Frontal cortex (tissue), 4 donors: Measurements from ENCODE around the gene PSEN1. TPM values are rescaled to one million over a fixed set of nuclear protein-coding genes. Genes with fewer than 3 reads are reported as not detected.
A peak's percentile ranks its signal among the peaks of the same experiment; 100 is the strongest.
"Not testable (repeated sequence)": the region's sequence is repeated elsewhere in the genome, so short reads cannot be mapped to it uniquely, and the experiment has no call there.

ENCODE experiments used
- DNase-seq, 2 donors: peaks; one replicate each; pipeline ENCODE4 v3.0.0; 2012; ENCODE audit warnings: low spot score in 2 of 2
- FAIRE-seq: peaks from 2 replicates; lab custom pipeline; 2012; peaks lifted over from hg19 to GRCh38; lab: Jason Lieb, UNC
- total RNA-seq: library from RNA; depleted of rRNA; stranded (reverse); fragments of >200 nt; gene quantifications from one replicate; pipeline ENCODE4 v1.2.3, GENCODE V29; 2014
- donor health status: control.
- donor health status: control.
- donor health status: control.

PSEN1 gene
- total RNA-seq, 1 donor from 2014 or later = 72.2 TPM

- no peak for DNase-seq
- FAIRE-seq = no peak
Measured at GRCh38 chr14:73153272-73153671, 17.0 kb downstream of the PSEN1 start.

- DNase-seq (no peak), FAIRE-seq (no peak)
Measured at GRCh38 chr14:73162251-73162650, 25.9 kb downstream of the PSEN1 start.

DNA sequence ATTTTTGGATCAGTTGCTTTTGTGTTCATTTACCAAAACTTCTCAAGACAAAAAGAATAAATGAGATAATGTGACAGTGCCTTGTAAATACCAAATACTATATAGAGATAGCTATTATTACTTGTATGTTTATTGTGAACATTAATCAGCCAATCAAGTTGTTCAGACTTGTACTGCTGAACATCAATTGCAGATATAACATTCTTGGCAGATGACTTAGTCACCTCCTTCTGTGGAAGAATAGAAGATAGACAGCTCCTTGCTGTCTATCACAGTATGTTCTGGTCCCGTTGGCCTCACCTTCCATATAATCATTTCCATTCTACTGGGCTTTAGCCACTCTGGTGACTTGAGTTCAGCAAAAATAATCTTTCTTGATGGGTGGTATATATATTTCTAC, 30.1 kb downstream of the PSEN1 start:
- no peak for FAIRE-seq
- DNase-seq = no peak

DNA sequence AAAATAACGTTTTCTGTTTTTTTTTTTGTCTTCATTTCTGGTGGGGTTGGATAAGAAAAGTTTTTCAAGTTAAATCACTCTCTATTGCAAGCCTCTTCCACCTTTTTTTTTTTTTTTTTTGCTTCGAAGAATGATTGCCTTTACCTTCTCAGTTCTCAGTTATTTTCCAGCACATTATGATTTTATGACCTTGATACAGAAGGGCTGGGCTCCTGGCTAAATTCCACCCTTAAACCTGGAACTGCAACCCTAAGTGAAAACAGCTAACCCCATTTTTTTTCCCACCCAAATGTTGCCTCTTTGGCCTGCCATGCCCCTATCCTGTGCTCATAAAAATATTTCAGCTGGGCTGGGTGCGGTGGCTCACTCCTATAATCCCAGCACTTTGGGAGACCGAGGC, 31.4 kb downstream of the PSEN1 start:
- no peak for FAIRE-seq
- no peak for DNase-seq

DNA sequence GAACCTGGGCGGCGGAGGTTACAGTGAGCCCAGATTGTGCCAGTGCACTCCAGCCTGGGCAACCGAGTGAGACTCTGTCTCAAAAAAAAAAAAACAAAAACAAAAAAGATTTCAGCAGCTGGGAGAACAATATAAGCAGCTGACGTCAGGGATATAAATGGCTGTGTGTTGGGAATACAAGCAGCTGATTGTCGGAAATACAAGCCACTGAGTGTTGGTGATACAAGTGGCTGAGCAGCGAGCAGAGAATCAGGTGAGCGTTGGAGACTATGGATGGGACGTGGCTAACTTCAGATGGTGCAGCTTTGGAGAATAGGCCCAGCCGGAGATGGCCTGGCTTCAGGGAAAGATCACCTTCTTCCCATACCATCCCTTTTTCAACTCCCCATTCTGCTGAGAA, 32.0 kb downstream of the PSEN1 start:
- peak; percentile 69 for FAIRE-seq
- DNase-seq = peak; percentile 37 to 46

DNA sequence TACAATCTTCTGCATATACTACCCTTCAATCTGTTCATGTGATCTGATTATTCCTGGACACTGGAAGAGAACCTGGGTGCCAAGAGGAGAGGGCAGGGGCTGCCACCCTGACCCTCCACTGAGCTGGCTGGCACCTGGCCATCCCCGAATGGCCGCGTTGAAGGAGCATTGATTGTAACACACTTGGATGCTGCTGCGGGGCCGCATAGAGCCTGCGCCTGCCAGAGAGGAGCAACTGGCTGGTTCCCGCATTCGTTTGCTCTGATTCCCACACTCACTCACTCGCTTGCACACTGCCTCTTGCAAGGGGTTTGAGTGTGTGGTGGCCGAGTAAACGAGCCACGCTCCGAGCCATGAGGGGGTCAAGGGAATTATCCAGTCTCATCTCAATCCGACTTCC, 32.4 kb downstream of the PSEN1 start:
- no peak for DNase-seq
- no peak for FAIRE-seq

- not testable (repeated sequence) for DNase-seq, FAIRE-seq
Measured at GRCh38 chr14:73169855-73170254, 33.5 kb downstream of the PSEN1 start.

DNA sequence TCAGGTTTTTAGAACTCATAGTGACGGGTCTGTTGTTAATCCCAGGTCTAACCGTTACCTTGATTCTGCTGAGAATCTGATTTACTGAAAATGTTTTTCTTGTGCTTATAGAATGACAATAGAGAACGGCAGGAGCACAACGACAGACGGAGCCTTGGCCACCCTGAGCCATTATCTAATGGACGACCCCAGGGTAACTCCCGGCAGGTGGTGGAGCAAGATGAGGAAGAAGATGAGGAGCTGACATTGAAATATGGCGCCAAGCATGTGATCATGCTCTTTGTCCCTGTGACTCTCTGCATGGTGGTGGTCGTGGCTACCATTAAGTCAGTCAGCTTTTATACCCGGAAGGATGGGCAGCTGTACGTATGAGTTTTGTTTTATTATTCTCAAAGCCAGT, 34.4 kb downstream of the PSEN1 start:
- no peak for DNase-seq
- FAIRE-seq = no peak

- no peak for FAIRE-seq
- DNase-seq = no peak
Measured at GRCh38 chr14:73172500-73172899, 36.2 kb downstream of the PSEN1 start.

DNA sequence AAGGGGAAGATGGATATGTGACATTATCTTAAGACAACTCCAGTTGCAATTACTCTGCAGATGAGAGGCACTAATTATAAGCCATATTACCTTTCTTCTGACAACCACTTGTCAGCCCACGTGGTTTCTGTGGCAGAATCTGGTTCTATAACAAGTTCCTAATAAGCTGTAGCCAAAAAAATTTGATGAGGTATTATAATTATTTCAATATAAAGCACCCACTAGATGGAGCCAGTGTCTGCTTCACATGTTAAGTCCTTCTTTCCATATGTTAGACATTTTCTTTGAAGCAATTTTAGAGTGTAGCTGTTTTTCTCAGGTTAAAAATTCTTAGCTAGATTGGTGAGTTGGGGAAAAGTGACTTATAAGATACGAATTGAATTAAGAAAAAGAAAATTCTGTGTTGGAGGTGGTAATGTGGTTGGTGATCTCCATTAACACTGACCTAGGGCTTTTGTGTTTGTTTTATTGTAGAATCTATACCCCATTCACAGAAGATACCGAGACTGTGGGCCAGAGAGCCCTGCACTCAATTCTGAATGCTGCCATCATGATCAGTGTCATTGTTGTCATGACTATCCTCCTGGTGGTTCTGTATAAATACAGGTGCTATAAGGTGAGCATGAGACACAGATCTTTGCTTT, 36.9 kb downstream of the PSEN1 start:
- no peak for FAIRE-seq
- peak in 1 of 2 donors; percentile 19 for DNase-seq

DNA sequence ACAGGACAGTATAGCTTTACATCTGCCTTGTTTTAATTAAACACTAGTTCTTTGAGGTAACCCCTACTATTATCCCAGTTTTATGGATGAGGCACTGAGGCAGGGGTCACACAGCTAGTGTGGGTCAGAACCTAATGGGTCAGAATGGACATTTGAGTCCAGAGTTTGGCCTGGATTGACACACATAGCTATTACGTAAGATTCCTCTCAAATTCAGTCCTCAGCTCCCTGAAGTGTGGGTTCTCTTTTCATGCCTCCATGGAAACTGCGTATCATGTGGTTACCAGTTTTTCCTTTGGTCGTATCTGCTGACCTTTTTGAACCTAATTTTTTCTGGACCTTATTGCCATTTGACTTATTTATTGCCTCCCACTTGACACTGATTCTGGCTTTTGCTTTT, 40.4 kb downstream of the PSEN1 start:
- FAIRE-seq = no peak
- no peak for DNase-seq

GRCh38 chr14:73180385-73180805, 44.1 kb downstream of the PSEN1 start:
- FAIRE-seq (no peak), DNase-seq (no peak)

DNA sequence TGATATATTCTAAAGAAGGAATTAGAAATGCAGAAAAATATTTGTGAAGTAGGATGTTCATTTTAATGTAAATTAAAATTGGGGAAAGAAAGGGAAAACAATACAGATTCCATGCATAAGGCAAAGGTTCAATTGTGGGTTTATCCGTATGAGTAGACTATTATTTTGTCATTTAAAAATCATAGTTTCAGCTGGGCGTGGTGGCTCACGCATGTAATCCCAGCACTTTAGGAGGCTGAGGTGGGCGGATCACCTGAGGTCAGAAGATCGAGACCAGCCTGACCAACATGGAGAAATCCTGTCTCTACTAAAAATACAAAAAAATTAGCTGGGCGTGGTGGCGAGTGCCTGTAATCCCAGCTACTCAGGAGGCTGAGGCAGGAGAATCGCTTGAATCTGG, 44.7 kb downstream of the PSEN1 start:
- FAIRE-seq, DNase-seq: not testable (repeated sequence)

DNA sequence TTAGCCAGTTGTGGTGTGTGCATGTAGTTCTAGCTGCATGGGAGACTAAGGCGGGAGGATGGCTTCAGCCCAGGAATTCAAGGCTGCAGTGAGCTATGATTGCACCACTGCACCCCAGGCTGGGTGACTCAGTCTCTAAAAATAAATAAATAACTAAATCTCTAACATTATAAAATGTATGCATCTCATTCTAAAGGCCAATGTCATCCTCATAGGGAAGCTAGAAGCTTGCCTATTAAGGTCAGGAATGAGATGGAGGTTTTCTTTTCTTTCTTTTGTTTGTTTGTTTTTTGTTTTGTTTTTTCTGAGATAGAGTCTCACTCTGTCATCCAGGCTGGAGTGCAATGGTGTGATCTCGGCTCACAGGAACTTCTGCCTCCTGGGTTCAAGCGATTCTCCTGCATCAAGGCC, 52.2 kb downstream of the PSEN1 start:
- no peak for FAIRE-seq
- no peak for DNase-seq

DNA sequence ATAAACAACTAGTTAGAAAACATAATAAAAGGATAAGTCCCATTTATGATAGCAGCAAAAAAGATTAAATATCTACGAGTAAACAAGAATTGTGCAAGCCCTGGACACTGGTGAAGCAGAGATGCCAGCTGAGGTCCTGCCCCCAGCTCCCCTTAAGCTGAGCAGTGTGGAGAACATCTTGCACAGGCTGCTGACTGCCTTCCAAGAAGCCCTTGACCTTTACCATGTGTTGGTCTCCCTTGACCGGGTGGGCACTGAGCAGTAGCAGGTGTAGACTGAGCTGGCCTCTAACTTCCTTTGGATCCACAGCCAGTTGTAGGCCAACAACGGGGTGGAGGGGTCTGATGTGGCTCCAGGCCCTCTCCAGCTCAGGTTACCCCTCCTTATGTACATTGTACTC, 53.3 kb downstream of the PSEN1 start:
- FAIRE-seq (no peak), DNase-seq (no peak)

DNA sequence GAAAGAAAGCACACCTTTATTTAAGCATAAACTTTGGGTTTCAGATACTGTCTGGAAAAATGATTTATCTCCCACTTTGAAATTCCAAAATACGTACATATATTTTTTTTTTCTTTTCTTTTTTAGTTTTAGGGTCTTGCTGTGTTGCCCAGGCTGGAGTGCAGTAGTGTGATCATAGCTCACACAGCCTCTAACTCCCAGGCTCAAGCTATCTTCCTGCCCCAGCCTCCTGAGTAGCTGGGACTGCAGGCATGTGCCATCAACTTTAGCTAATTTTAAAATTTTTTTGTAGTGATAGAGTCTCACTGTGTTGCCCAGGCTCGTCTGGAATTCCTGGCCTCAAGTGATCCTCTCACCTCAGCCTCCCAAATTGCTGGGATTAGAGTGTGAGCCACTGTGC, 55.1 kb downstream of the PSEN1 start:
- DNase-seq = no peak
- no peak for FAIRE-seq

DNA sequence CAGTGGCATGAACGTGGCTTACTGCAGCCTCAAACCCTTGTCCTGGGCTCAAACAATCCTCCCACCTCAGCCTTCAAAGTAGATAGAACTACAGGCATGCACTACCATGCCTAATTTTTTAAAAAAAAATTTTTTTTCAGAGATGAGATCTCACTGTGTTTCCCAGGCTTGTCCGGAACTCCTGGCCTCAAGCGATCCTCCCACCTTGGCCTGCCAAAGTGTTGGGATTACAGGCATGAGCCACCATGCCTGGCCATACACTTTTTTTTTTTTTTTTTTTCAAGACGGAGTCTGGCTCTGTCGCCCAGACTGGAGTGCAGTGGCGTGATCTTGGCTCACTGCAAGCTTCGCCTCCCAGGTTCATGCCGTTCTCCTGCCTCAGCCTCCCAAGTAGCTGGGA, 58.0 kb downstream of the PSEN1 start:
- FAIRE-seq, DNase-seq: not testable (repeated sequence)

GRCh38 chr14:73198253-73198652, 61.9 kb downstream of the PSEN1 start:
- no peak for FAIRE-seq
- DNase-seq = no peak

DNA sequence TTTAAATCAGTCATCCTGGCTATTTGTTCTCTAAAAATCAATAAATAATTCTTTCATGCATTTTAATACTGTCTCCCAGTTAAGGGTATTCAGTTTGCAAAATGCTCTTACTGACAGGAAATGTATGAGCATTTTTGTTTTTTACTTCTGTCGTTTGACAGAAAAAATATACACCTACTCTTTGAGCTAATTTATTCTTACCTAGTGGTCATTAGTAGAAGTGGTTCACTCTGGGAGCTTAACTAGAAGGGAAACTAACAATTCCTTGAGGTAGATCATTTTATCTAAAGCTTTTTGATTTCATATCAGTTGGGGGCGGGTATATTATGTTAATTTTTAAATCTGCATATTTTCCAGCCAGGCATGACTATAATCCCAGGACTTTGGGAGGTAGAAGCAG, 67.2 kb downstream of the PSEN1 start:
- no peak for FAIRE-seq
- DNase-seq = no peak

GRCh38 chr14:73207615-73208014, 71.3 kb downstream of the PSEN1 start:
- DNase-seq = no peak
- FAIRE-seq = no peak

GRCh38 chr14:73208390-73208789, 72.1 kb downstream of the PSEN1 start:
- FAIRE-seq (no peak), DNase-seq (no peak)

DNA sequence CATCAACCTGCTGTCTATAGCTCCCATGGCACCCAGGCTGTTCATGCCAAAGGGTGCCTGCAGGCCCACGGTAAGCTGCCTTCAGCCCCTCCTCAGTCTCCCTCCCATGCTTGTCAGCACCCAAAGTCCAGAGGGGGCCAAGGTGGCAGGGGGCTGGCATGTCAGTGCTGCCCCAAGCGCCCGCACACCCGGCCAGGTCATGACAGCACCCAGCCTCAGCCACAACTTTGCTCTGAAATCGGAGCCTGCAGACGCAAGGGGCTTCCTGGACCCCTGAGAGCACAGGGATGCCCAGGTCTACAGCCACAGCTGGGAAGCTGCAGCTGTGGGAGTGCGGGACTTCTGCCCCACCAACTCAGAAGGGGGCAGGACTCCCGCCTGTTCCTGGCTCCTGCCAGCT, 72.5 kb downstream of the PSEN1 start:
- FAIRE-seq (no peak), DNase-seq (no peak)
